ENCODE results near the gene KRTAP10-7.

- TF ChIP-seq CTCF (conservative IDR thresholded peaks at IDR 0.05 in 1 of 2, IDR thresholded peaks at IDR 0.05 in 1 of 2; ENCODE audit: low read depth in 1 of 2, low read length in 2 of 2) = no peak
- TF ChIP-seq EZH2 (IDR thresholded peaks at IDR 0.05; ENCODE audit: low read length, missing control alignments) = no peak
These were observed 13.8 kb downstream of the KRTAP10-7 start for GRCh38 chr21:44614161-44614631.
